ENCODE data around the gene SLC5A11.
"Not testable (repeated sequence)": the region's sequence is repeated elsewhere in the genome, so short reads cannot be mapped to it uniquely, and the experiment has no call there.

SLC5A11 gene

GRCh38 chr16:24834459-24835335 is 11.1 kb upstream of the SLC5A11 start:
- DNase-seq (ENCODE audit: insufficient read length, low spot score) (no peak), FAIRE-seq (no peak)

- FAIRE-seq (no peak), DNase-seq (ENCODE audit: insufficient read length, low spot score) (no peak)
Measured at GRCh38 chr16:24836836-24837235, 8.9 kb upstream of the SLC5A11 start.

GRCh38 chr16:24837969-24838368 is 7.8 kb upstream of the SLC5A11 start:
- FAIRE-seq = no peak
- DNase-seq (ENCODE audit: insufficient read length, low spot score) = no peak

GRCh38 chr16:24838554-24839266 is 7.1 kb upstream of the SLC5A11 start:
- FAIRE-seq (no peak), DNase-seq (ENCODE audit: insufficient read length, low spot score) (no peak)

- FAIRE-seq = no peak
- no peak for DNase-seq (ENCODE audit: insufficient read length, low spot score)
Measured at GRCh38 chr16:24839347-24839972, 6.3 kb upstream of the SLC5A11 start.

- no peak for FAIRE-seq
Measured at GRCh38 chr16:24841291-24841690, 4.5 kb upstream of the SLC5A11 start.

GRCh38 chr16:24844101-24845030 is 1.4 kb upstream of the SLC5A11 start:
- no peak for DNase-seq (ENCODE audit: insufficient read length, low spot score)

More at GRCh38 chr16:24841291-24841690, 4.5 kb upstream of the SLC5A11 start:
- DNase-seq (ENCODE audit: insufficient read length, low spot score) = no peak

GRCh38 chr16:24845031-24845365 is 765 bp upstream of the SLC5A11 start:
- not testable (repeated sequence) for DNase-seq (ENCODE audit: insufficient read length, low spot score); FAIRE-seq

More at GRCh38 chr16:24844101-24845030, 1.4 kb upstream of the SLC5A11 start:
- FAIRE-seq = no peak

GRCh38 chr16:24846548-24847357 is 990 bp downstream of the SLC5A11 start:
- FAIRE-seq (no peak), DNase-seq (ENCODE audit: insufficient read length, low spot score) (no peak)

- FAIRE-seq (no peak), DNase-seq (ENCODE audit: insufficient read length, low spot score) (no peak)
Measured at GRCh38 chr16:24847358-24847664, 1.5 kb downstream of the SLC5A11 start.

GRCh38 chr16:24848065-24848464 is 2.3 kb downstream of the SLC5A11 start:
- DNase-seq (ENCODE audit: insufficient read length, low spot score) (no peak), FAIRE-seq (no peak)

- no peak for DNase-seq (ENCODE audit: insufficient read length, low spot score)
- FAIRE-seq = no peak
Measured at GRCh38 chr16:24849641-24850040, 3.9 kb downstream of the SLC5A11 start.

GRCh38 chr16:24850289-24850938 is 4.7 kb downstream of the SLC5A11 start:
- no peak for FAIRE-seq
- no peak for DNase-seq (ENCODE audit: insufficient read length, low spot score)

GRCh38 chr16:24851700-24852099 is 5.9 kb downstream of the SLC5A11 start:
- DNase-seq (ENCODE audit: insufficient read length, low spot score) (no peak), FAIRE-seq (no peak)

- no peak for FAIRE-seq
- no peak for DNase-seq (ENCODE audit: insufficient read length, low spot score)
Measured at GRCh38 chr16:24852281-24852721, 6.5 kb downstream of the SLC5A11 start.

- FAIRE-seq (no peak), DNase-seq (ENCODE audit: insufficient read length, low spot score) (no peak)
Measured at GRCh38 chr16:24853169-24853824, 7.5 kb downstream of the SLC5A11 start.

GRCh38 chr16:24853830-24854229 is 8.1 kb downstream of the SLC5A11 start:
- DNase-seq (ENCODE audit: insufficient read length, low spot score) (no peak), FAIRE-seq (no peak)

GRCh38 chr16:24854607-24855171 is 8.9 kb downstream of the SLC5A11 start:
- DNase-seq (ENCODE audit: insufficient read length, low spot score) (no peak), FAIRE-seq (no peak)
